Muscle layer of duodenum (tissue), 2 donors: Measurements from ENCODE around the gene CACHD1.
A peak's percentile ranks its signal among the peaks of the same experiment; 100 is the strongest.

Source experiments
- H3K27ac ChIP-seq: one replicate; pipeline ENCODE4 v1.7.0; 2013; ENCODE audit warnings: mild to moderate bottlenecking, low read length
- H3K27me3 ChIP-seq: one replicate; pipeline ENCODE4 v1.7.0; 2013; ENCODE audit warnings: low read depth, mild to moderate bottlenecking, control low read depth, low read length
- H3K36me3 ChIP-seq, 2 donors: one replicate each; pipeline ENCODE4 v1.7.0; 2013; ENCODE audit warnings: low read length in 2 of 2, control low read depth in 1 of 2, mild to moderate bottlenecking in 1 of 2; ENCODE audit not compliant: insufficient read depth in 2 of 2, control insufficient read depth in 1 of 2
- H3K4me1 ChIP-seq, 2 donors: one replicate each; pipeline ENCODE4 v1.7.0; 2013; ENCODE audit warnings: low read length in 2 of 2, mild to moderate bottlenecking in 2 of 2, control low read depth in 1 of 2, moderate library complexity in 1 of 2; ENCODE audit not compliant: insufficient read depth in 2 of 2, control insufficient read depth in 1 of 2
- H3K4me3 ChIP-seq, 2 donors: one replicate each; pipeline ENCODE4 v1.7.0; 2013; ENCODE audit warnings: low read length in 2 of 2, low read depth in 1 of 2, mild to moderate bottlenecking in 1 of 2
- H3K9me3 ChIP-seq, 2 donors: one replicate each; pipeline ENCODE4 v1.7.0; 2013; ENCODE audit warnings: low read length in 2 of 2, control low read depth in 1 of 2, mild to moderate bottlenecking in 1 of 2; ENCODE audit not compliant: control insufficient read depth in 1 of 2
- donor health status: healthy.

Gene CACHD1

GRCh38 chr1:64514197-64514765 is 44.4 kb downstream of the CACHD1 start:
- peak overlapping the region in 1 of 2 donors; percentile 21 for H3K4me3 ChIP-seq
- no peaks in the 10 kb centered on the region for H3K36me3 ChIP-seq
- peaks cover 25 to 42% of the 10 kb centered on the region in 2 donors for H3K4me1 ChIP-seq
- H3K27ac ChIP-seq = no peak overlapping the region
- H3K9me3 ChIP-seq = no peaks in the 10 kb centered on the region
- H3K27me3 ChIP-seq = no peaks in the 10 kb centered on the region

GRCh38 chr1:64515427-64515826 is 45.5 kb downstream of the CACHD1 start:
- no peak overlapping the region for H3K27ac ChIP-seq
- no peak overlapping the region for H3K4me3 ChIP-seq
- peaks cover 25 to 49% of the 10 kb centered on the region in 2 donors for H3K4me1 ChIP-seq
- H3K36me3 ChIP-seq = no peaks in the 10 kb centered on the region
- no peaks in the 10 kb centered on the region for H3K27me3 ChIP-seq
- H3K9me3 ChIP-seq = no peaks in the 10 kb centered on the region

- no peaks in the 10 kb centered on the region for H3K9me3 ChIP-seq
- H3K36me3 ChIP-seq = no peaks in the 10 kb centered on the region
- H3K4me1 ChIP-seq = peaks cover 25 to 49% of the 10 kb centered on the region in 2 donors
- H3K27ac ChIP-seq = no peak overlapping the region
- no peaks in the 10 kb centered on the region for H3K27me3 ChIP-seq
- H3K4me3 ChIP-seq = no peak overlapping the region
Measured at GRCh38 chr1:64516301-64516700, 46.4 kb downstream of the CACHD1 start.

- Histone ChIP-seq H3K4me3 (no peak overlapping the region), H3K36me3 (no peaks in the 10 kb centered on the region), H3K4me1 (peaks cover 25 to 46% of the 10 kb centered on the region in 2 donors), H3K9me3 (no peaks in the 10 kb centered on the region), H3K27me3 (no peaks in the 10 kb centered on the region), H3K27ac (no peak overlapping the region)
Measured at GRCh38 chr1:64516803-64517568, 47.1 kb downstream of the CACHD1 start.

- H3K27ac ChIP-seq = no peak overlapping the region
- H3K36me3 ChIP-seq = no peaks in the 10 kb centered on the region
- no peak overlapping the region for H3K4me3 ChIP-seq
- no peaks in the 10 kb centered on the region for H3K9me3 ChIP-seq
- H3K4me1 ChIP-seq = peaks cover 25 to 46% of the 10 kb centered on the region in 2 donors
- H3K27me3 ChIP-seq = no peaks in the 10 kb centered on the region
Measured at GRCh38 chr1:64517640-64518039, 47.7 kb downstream of the CACHD1 start.

- H3K27ac ChIP-seq = no peak overlapping the region
- no peaks in the 10 kb centered on the region for H3K27me3 ChIP-seq
- H3K4me3 ChIP-seq = no peak overlapping the region
- peaks cover 14 to 38% of the 10 kb centered on the region in 2 donors for H3K4me1 ChIP-seq
- H3K36me3 ChIP-seq = no peaks in the 10 kb centered on the region
- H3K9me3 ChIP-seq = no peaks in the 10 kb centered on the region
Measured at GRCh38 chr1:64518692-64519481, 49.0 kb downstream of the CACHD1 start.

GRCh38 chr1:64519901-64520300 is 50.0 kb downstream of the CACHD1 start:
- no peaks in the 10 kb centered on the region for H3K9me3 ChIP-seq
- no peak overlapping the region for H3K4me3 ChIP-seq
- no peaks in the 10 kb centered on the region for H3K27me3 ChIP-seq
- H3K4me1 ChIP-seq = peaks cover 5 to 28% of the 10 kb centered on the region in 2 donors
- H3K27ac ChIP-seq = no peak overlapping the region
- H3K36me3 ChIP-seq = no peaks in the 10 kb centered on the region

- Histone ChIP-seq H3K27me3 (no peaks in the 10 kb centered on the region), H3K4me3 (no peak overlapping the region), H3K9me3 (no peaks in the 10 kb centered on the region), H3K27ac (no peak overlapping the region), H3K4me1 (peaks cover 0 to 16% of the 10 kb centered on the region in 2 donors), H3K36me3 (no peaks in the 10 kb centered on the region)
Measured at GRCh38 chr1:64522740-64523139, 52.8 kb downstream of the CACHD1 start.

- Histone ChIP-seq H3K9me3 (no peaks in the 10 kb centered on the region), H3K4me3 (no peak overlapping the region), H3K4me1 (peaks cover 0 to 16% of the 10 kb centered on the region in 2 donors), H3K27me3 (no peaks in the 10 kb centered on the region), H3K36me3 (no peaks in the 10 kb centered on the region), H3K27ac (no peak overlapping the region)
Measured at GRCh38 chr1:64523413-64524337, 53.7 kb downstream of the CACHD1 start.

- Histone ChIP-seq H3K36me3 (no peaks in the 10 kb centered on the region), H3K4me3 (no peak overlapping the region), H3K4me1 (peaks cover 0 to 13% of the 10 kb centered on the region in 2 donors), H3K27ac (no peak overlapping the region), H3K27me3 (no peaks in the 10 kb centered on the region), H3K9me3 (no peaks in the 10 kb centered on the region)
Measured at GRCh38 chr1:64524614-64525013, 54.7 kb downstream of the CACHD1 start.
